Measurements from ENCODE around the gene MARK2.

GRCh38 chr11:63813035-63813562 is 25.8 kb upstream of the MARK2 start, which contains the start of gene SPINDOC:
- TF ChIP-seq TCF12 (IDR thresholded peaks at IDR 0.05) (no peak), MAX (IDR thresholded peaks at IDR 0.05; ENCODE audit: low read depth) (no peak), CTCF (IDR thresholded peaks at IDR 0.05) (no peak), REST (IDR thresholded peaks at IDR 0.05; ENCODE audit: low read depth, low read length) (no peak), MXI1 (IDR thresholded peaks at IDR 0.05; ENCODE audit: low read depth, low read length) (peak; percentile 29; the same call in 1 of the 2 replicates), POLR2AphosphoS5 (IDR thresholded peaks at IDR 0.05; ENCODE audit: low read depth, low read length) (peak; percentile 62), NRF1 (IDR thresholded peaks at IDR 0.05; ENCODE audit: low read depth, low read length) (no peak), EP300 (IDR thresholded peaks at IDR 0.05; ENCODE audit: borderline replicate concordance in 1 of 2, low read depth in 1 of 2, low read length in 1 of 2) (no peak), TAF1 (IDR thresholded peaks at IDR 0.05; ENCODE audit: borderline replicate concordance, low read depth, low read length) (0 out of 2 replicates have a peak, but pooled peaks have one; percentile 19), FOXM1 (IDR thresholded peaks at IDR 0.05; ENCODE audit: low read depth) (no peak), USF1 (IDR thresholded peaks at IDR 0.05; ENCODE audit: borderline replicate concordance, low read depth) (peak; percentile 43)

All from SK-N-SH (cell line).